ENCODE data around the gene INS. TPM values are rescaled to one million over a fixed set of nuclear protein-coding genes. Genes with fewer than 3 reads are reported as not detected.

INS gene
- total and polyA plus RNA-seq, 2 of the 13 experiments (the other 11 are each of a cell fraction or from before 2014, with no cell fraction given): not detected

GRCh38 chr11:2208691-2209369, 47.8 kb upstream of the INS start (continued):
- TF ChIP-seq ZNF362 (CRISPR knock-in tag; IDR thresholded peaks at IDR 0.05; ENCODE audit: borderline replicate concordance) (no peak), MYC (CRISPR knock-in tag; IDR thresholded peaks at IDR 0.05; ENCODE audit: borderline replicate concordance) (no peak), NR0B2 (CRISPR knock-in tag; IDR thresholded peaks at IDR 0.05) (no peak), THAP11 (CRISPR knock-in tag; IDR thresholded peaks at IDR 0.05) (no peak), FOSL2 (CRISPR knock-in tag; IDR thresholded peaks at IDR 0.05) (no peak)

GRCh38 chr11:2207773-2208621, 47.0 kb upstream of the INS start:
- Histone ChIP-seq H3K4me1 (ENCODE audit: insufficient read depth, low read length) (peaks cover 91% of the 10 kb centered on the region), H3K4me3 (replicated peaks in 1 of 3; ENCODE audit: insufficient read depth in 1 of 3, low read depth in 2 of 3, low read length in 3 of 3) (no peak overlapping the region), H3K79me2 (ENCODE audit: insufficient read depth, low read length) (peaks cover 2% of the 10 kb centered on the region), H3K27ac (ENCODE audit: extremely low read length, insufficient read depth, low read length) (no peak overlapping the region), H3K9me3 (ENCODE audit: low read length) (no peaks in the 10 kb centered on the region), H2AFZ (ENCODE audit: low read length) (no peak overlapping the region), H3K36me3 (replicated peaks in 1 of 2; ENCODE audit: control insufficient read depth in 1 of 2, insufficient read depth in 2 of 2, low read length in 2 of 2) (no peaks in the 10 kb centered on the region; a peak in 1 of 5 replicates), H3K27me3 (ENCODE audit: control insufficient read depth in 1 of 2, insufficient read depth in 2 of 2, low read length in 2 of 2) (no peaks in the 10 kb centered on the region), H3K9ac (ENCODE audit: insufficient read depth, low read depth, low read length) (no peak overlapping the region), H3K4me2 (ENCODE audit: low read depth, low read length) (no peak overlapping the region), H4K20me1 (ENCODE audit: insufficient read depth, low read length) (no peaks in the 10 kb centered on the region)
- DNase-seq (ENCODE audit: low spot score) (no peak), FAIRE-seq (no peak), ATAC-seq (no peak)
- CTCF ChIA-PET (ENCODE audit: low intra/inter-chr PET ratio, low total read pairs): no interaction called here
- no TSS peak for BruUV-seq (replicated peaks)
- intact Hi-C loops (cut with micrococcal nuclease; ENCODE audit: unreplicated experiment) (no loop called here), in situ Hi-C loops (cut with HindIII; ENCODE audit: extremely low pct_ligation_motif_present, low pct_unique_long_range_greater_than_20kb) (loop anchor here (25.0 kb wide), 1 partner anchor 529 kb away; no protein-coding TSS in a partner anchor)
- POLR2A ChIA-PET: no interaction called here
- WGBS (ENCODE audit: low lambda C conversion rate): 94% methylated on average over 18 of the region's 24 CpGs
- no peak for TF ChIP-seq SRF (IDR thresholded peaks at IDR 0.05; ENCODE audit: low read depth, low read length)
- TF ChIP-seq ELF1 (CRISPR knock-in tag; IDR thresholded peaks at IDR 0.05): no peak
- TF ChIP-seq SRY (CRISPR knock-in tag; IDR thresholded peaks at IDR 0.05): 0 out of 2 replicates have a peak, but pooled peaks have one; percentile 42
- no peak for TF ChIP-seq NFAT5 (CRISPR knock-in tag; IDR thresholded peaks at IDR 0.05)
- peak; percentile 44; the same call in 1 of the 2 replicates for TF ChIP-seq THRA (CRISPR knock-in tag; IDR thresholded peaks at IDR 0.05; ENCODE audit: borderline replicate concordance)
- no peak for TF ChIP-seq ARNTL (CRISPR knock-in tag; IDR thresholded peaks at IDR 0.05)
- TF ChIP-seq TP53 (CRISPR knock-in tag; conservative IDR thresholded peaks at IDR 0.05): no peak
- no peak for TF ChIP-seq MBD4 (IDR thresholded peaks at IDR 0.05; ENCODE audit: borderline replicate concordance, low read length)

All from HepG2 (cell line).